Renal cortex interstitium (tissue), 11 donors: ENCODE data around the gene MAP3K14. TPM values are rescaled to one million over a fixed set of nuclear protein-coding genes. Genes with fewer than 3 reads are reported as not detected.

Source experiments
- DNase-seq, 11 donors: peaks; one replicate each; pipeline ENCODE4 v3.0.0-alpha.2; 2013; ENCODE audit warnings: low read depth in 9 of 11, low spot score in 4 of 11; ENCODE audit errors: extremely low read depth in 1 of 11
- polyA plus RNA-seq, 3 donors: library from polyadenylated mRNA; unstranded; fragments of 120-200 nt; gene quantifications; one replicate each; pipeline ENCODE4 v1.2.1, GENCODE V29; 2013; ENCODE audit not compliant: insufficient read length in 3 of 3

Gene MAP3K14
- polyA plus RNA-seq, 3 donors: 4.5 to 7.7 (median 5.1) TPM

DNA sequence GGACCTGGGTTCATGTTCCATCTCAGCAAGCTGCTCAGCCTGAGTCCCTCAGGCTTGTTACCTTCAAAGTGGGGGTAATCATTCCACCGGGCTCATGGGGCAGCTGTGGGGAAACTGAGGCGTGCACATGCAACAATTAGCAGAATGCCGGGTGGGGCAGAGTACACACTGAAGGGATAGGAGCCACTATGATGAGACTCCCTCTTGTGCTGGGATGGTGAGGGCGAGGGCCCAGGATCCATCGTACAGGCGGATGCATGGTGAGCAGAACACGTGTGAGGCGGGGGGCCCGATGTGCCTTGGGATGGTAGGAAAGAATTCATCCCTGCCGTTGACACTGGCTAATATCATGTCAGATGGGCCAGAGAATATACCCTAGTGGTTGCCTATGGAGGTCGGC, 25.5 kb upstream of the MAP3K14 start:
- DNase-seq: no peak

GRCh38 chr17:45341533-45342158, 24.8 kb upstream of the MAP3K14 start:
- DNase-seq: no peak

DNA sequence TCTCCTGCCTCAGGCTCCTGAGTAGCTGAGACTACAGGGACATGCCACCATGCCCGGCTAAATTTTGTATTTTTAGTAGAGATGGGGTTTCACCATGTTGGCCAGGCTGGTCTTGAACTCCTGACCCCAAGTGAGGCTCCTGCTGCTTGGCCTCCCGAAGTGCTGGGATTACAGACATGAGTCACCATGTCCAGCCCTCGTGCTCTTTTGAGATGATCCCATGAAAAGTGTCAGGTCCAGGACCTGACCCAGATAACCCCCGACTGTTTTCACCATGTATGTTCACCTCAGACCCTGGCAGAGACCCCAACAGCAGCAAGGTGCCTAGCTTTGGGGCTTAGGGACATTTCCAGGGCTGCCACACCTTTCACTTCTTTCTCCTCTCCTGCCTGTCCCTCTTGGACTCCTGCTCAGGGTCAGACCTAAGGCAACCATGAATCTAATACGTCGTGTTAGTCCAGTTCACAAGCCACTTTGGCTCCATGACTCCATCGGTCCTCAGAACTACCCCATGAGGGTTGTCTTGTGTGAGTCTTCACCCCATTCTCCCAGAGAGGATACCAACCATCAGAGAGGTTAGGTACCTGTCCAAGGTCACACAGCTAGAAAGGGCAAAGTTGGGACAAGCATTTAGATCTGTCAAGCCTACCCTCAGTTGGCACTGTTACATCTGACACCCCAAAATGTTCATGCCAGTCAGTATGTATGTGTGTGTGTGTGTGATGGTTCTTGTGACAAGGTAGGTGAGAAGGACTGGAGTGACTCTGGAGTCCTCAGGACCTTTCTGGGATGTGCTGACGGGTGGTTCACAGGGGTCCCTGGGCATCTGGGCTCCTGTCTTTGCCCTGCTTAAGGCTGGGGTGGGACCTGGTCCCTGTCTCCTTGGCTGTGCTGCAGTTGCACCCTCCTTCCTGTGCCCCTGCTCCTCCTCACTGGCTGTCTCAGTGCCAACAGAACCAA, 23.1 kb upstream of the MAP3K14 start:
- no peak for DNase-seq

- no peak for DNase-seq
Measured at GRCh38 chr17:45338996-45339535, 22.2 kb upstream of the MAP3K14 start.

DNA sequence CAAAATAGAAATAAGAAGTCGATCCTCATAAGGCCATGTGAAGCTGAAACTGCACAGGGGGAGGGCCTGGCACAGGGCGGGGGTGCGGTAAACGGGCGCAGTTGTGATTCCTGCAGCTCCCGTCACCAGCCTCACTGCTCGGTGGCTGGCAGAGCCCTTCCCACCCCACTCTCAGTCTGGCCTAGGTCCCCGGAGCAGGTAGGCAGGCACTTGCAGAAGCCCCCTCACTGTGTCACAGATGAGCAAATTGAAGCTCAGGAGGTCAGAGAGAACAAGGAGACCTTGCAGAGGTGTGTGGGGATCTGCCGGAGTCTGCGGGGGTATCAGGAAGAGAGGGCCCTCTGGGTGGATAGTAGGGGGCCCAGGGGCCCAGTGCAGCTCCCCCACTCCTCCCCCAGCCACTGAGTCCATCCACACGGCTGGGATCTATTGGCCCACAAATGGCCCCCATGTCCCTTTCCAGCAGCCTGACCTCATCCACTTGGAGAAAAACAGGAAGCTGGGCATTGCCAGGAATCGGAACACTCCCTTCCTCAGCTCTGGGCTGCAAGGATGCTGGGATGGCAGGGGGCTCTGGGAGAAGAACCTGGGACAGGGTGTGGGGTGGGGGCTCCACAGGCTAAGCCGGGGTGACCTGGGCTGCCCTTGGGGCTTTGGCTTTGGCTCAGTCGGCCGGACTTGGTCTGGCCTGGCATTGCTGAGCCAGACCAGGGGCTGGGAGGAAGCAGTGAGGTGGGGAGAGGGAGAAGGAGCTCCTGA, 21.4 kb upstream of the MAP3K14 start:
- DNase-seq: no peak

GRCh38 chr17:45336390-45337182, 19.8 kb upstream of the MAP3K14 start:
- DNase-seq: no peak

- DNase-seq: no peak
Measured at GRCh38 chr17:45335721-45336120, 18.9 kb upstream of the MAP3K14 start.

DNA sequence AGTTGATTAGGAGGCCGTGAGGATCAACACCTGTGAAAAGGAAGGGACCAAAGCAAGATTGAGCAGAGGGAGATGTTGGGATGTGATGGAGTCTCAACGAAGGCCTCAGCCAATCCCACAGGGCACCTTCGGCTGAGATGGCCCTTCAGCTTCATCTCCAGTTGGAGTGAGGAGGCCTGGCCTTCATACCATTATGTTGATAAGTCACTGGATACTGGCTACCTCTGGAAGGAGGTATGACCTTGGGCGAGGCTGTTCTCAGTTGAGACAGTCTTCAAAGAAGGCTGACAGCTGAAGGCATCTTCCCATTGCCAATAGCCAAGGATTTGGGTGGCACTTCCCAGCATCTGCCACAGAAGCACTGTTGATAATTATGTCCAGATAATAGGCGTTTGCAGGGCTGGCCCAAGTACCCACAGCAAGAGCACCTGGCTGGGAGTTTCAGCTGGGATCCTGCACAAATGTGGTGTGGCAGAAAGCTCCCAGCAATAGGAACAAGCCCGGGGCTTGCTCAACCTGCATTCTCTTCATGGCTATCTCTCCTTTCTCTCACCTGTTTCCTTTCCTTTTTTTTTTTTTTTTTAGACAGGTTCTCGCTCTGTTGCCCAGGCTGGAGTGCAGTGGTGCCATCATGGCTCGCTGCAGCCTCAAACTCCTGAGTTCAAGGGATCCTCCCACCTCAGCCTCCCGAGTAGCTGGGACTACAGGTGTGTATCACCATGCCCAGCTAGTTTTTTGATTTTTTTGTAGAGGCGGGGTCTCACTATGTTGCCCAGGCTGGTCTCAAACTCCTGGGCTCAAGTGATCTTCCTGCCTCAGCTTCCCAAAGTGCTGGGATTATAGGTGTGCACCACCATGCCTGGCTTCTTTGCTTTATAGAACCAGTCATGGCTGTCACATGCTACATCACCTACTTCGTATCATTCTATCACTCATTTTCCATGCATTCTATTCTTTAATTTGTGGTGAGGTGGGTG, 18.2 kb upstream of the MAP3K14 start:
- no peak for DNase-seq

DNA sequence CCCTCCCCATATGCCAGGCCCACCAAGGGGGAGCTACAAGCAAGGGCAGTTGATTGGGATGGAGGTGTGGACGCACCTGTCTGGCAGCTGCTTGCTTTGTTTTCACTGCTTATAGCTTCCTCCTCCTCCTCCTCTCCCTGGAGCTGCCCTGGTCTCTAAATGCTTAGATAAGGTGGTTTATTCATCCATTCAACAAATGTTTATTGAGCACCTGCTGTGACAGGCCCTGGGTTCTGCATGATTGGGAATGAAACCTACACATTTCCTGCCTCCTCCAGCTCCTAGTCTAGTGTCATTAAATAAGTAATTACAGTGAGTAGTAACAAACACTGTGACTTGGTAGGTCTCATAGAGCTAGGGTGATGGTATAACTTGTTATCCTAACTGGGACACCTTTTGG, 17.4 kb upstream of the MAP3K14 start:
- DNase-seq: no peak

DNA sequence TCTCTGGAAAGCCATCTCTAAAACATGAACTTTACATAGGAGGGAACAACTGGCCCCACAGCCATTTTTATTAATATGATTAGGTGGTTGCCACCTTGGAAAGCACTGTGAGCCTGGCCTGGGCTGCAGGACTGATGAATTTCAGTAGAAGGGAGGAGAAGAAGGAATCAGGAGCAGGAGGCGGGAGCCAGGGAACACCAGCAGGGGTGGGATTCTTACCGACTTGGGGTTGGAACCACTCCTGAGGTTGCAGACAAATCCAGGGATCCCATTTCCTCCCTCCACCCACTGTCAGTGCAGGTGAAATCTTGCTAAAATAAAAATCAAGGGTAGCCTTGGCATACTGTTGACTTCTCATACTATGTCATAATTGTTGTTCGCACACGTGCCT, 16.9 kb upstream of the MAP3K14 start:
- no peak for DNase-seq

DNA sequence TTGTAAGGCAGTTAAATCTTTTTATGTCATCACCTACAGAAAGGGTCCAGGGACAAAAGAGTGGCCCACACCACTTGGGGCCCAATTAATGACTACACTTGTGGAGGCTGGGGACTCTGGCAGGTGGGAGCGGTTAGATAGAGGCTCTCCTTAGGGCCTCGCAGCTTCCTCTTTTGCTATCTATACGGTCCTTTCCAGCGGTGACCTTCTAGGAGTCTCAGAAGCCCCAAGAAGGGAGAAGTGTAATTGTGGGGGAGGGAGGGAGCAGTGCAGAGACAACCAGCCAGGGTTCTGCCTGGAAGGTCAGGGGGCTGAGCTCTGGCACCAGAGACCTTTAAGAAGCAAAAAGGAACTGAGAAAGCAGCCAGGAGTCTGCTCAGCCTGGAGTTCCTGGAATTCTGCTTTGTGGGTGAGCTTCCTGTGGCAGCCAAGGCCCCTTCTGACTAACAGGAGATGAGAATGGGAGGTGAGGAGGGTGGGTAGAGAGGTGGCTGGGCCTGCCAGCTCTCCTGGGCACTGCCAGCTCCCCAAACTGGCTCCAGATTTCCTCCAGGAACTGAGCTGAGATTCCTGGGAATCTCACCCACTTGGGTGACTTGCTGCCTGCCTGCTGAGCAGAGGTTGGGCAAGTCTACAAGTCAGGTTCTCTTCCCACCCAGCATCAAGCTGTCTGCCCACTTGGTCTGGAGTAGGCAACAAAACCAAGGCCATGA, 16.3 kb upstream of the MAP3K14 start:
- no peak for DNase-seq

DNA sequence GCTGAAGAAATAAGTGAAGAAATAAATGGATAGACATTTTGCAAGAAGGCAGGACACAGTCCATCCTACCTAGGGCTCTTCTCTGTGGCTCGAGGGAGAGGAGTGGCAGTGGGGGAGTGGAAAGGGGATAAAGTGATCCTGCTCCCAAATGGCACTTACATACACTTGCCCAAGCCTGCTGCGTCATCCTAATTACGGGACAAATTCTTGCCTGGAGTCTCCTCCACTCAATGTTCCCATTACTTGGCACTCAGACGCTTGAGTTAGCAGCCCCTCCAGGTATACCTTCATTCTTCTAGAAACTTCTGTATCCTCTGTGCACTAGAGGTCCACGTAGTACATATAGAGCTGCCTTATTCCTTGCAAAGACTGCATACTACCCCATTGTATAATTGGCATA, 15.7 kb upstream of the MAP3K14 start:
- no peak for DNase-seq

- DNase-seq: no peak
Measured at GRCh38 chr17:45326626-45327025, 9.8 kb upstream of the MAP3K14 start.

- no peak for DNase-seq
Measured at GRCh38 chr17:45325810-45326209, 9.0 kb upstream of the MAP3K14 start.

- DNase-seq: no peak
Measured at GRCh38 chr17:45324336-45324735, 7.5 kb upstream of the MAP3K14 start.

DNA sequence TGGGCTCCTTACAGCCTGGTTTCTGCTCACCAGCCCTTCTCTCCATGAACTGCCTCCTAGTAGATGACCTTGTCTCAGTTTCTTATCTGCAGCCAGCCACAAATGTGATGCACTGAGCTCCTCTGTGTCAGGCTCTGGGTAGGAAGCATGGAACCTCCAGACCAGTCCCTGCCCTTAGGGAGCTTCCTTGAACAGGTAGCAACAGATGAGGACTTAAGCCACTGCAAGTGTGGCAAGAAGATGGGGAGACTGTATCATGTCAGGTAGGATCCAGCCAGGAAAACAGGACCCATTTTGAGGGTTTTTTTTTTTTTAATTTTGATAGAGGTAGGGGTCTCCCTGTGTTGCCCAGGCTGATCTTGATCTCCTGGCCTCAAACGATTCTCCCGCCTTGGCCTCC, 5.3 kb upstream of the MAP3K14 start:
- DNase-seq: no peak

DNA sequence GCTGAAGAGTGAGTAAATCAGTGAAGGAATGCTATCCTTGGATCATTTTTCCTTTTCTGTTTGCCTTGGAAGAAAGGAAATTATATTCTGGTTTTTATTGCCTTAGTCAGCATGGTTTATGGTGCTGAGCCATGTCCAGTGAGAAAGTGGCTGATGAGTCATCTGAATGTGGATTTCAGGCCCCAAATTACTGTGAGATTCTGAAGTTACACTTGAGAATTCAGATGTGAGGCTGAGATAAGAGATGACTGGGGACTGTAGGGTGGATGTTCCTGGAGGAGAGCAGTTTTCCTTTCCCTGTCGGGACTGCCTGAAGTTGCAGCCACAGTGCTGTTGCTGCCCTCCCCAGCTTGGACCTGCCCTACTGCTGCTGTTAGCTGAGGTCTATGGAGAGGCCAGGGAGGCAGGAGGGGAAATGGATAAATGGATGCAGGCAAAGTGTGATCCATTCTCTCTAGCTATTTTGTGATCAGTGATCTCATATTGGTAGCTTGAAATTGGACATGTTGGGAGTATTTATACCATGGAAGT, 4.2 kb upstream of the MAP3K14 start:
- peak in 5 of 11 donors; percentile 27 to 63 (median 60) for DNase-seq
